ENCODE results near the gene OSBPL6.
"Not testable (repeated sequence)": the region's sequence is repeated elsewhere in the genome, so short reads cannot be mapped to it uniquely, and the experiment has no call there.

GRCh38 chr2:178412453-178412852 is 218.1 kb downstream of the OSBPL6 start:
- TF ChIP-seq, protein P1, sequence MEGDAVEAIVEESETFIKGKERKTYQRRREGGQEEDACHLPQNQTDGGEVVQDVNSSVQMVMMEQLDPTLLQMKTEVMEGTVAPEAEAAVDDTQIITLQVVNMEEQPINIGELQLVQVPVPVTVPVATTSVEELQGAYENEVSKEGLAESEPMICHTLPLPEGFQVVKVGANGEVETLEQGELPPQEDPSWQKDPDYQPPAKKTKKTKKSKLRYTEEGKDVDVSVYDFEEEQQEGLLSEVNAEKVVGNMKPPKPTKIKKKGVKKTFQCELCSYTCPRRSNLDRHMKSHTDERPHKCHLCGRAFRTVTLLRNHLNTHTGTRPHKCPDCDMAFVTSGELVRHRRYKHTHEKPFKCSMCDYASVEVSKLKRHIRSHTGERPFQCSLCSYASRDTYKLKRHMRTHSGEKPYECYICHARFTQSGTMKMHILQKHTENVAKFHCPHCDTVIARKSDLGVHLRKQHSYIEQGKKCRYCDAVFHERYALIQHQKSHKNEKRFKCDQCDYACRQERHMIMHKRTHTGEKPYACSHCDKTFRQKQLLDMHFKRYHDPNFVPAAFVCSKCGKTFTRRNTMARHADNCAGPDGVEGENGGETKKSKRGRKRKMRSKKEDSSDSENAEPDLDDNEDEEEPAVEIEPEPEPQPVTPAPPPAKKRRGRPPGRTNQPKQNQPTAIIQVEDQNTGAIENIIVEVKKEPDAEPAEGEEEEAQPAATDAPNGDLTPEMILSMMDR (IDR thresholded peaks at IDR 0.05; ENCODE audit: low read length): not testable (repeated sequence)
- TF ChIP-seq EZH2phosphoT487 (IDR thresholded peaks at IDR 0.05; ENCODE audit: low read length): not testable (repeated sequence)
